Fibroblast of lung (primary cell): ENCODE data around the gene MAS1.

Experiments used
- EZH2 ChIP-seq: IDR thresholded peaks from 2 replicates; pipeline ENCODE4 v1.5.1; 2012; ENCODE audit warnings: low read length, control low read depth, mild to moderate bottlenecking; ENCODE audit errors: missing control alignments
- TF ChIP-seq, protein P1 (sequence below), 2 donors: IDR thresholded peaks in 1 of 2; conservative IDR thresholded peaks in 1 of 2; 1 replicate in 1 of 2; 2 replicates in 1 of 2; pipeline ENCODE4 v1.5.1; 2011 to 2012; ENCODE audit warnings: low read length in 2 of 2, control low read depth in 1 of 2, inconsistent platforms in 1 of 2, low read depth in 1 of 2, mild to moderate bottlenecking in 1 of 2

- TF ChIP-seq, protein P1, sequence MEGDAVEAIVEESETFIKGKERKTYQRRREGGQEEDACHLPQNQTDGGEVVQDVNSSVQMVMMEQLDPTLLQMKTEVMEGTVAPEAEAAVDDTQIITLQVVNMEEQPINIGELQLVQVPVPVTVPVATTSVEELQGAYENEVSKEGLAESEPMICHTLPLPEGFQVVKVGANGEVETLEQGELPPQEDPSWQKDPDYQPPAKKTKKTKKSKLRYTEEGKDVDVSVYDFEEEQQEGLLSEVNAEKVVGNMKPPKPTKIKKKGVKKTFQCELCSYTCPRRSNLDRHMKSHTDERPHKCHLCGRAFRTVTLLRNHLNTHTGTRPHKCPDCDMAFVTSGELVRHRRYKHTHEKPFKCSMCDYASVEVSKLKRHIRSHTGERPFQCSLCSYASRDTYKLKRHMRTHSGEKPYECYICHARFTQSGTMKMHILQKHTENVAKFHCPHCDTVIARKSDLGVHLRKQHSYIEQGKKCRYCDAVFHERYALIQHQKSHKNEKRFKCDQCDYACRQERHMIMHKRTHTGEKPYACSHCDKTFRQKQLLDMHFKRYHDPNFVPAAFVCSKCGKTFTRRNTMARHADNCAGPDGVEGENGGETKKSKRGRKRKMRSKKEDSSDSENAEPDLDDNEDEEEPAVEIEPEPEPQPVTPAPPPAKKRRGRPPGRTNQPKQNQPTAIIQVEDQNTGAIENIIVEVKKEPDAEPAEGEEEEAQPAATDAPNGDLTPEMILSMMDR (conservative IDR thresholded peaks at IDR 0.05 in 1 of 2, IDR thresholded peaks at IDR 0.05 in 1 of 2; ENCODE audit: low read depth in 1 of 2, low read length in 2 of 2): no peak
- TF ChIP-seq EZH2: no peak
Observed at GRCh38 chr6:159931846-159932245, 41.1 kb downstream of the MAS1 start.
